Activated T-helper 1 cell treated with anti-CD3 and anti-CD28 coated beads, Interleukin-2, amount 50 U/mL, for 16 hours (primary cell): ENCODE results near the gene GTPBP8.
A peak's percentile ranks its signal among the peaks of the same experiment; 100 is the strongest.
"Not testable (repeated sequence)": the region's sequence is repeated elsewhere in the genome, so short reads cannot be mapped to it uniquely, and the experiment has no call there.

Source experiments
- DNase-seq, 2 donors: peaks; one replicate each; pipeline ENCODE4 v3.0.0-alpha.2; 2020; ENCODE audit warnings: low read depth in 1 of 2, low spot score in 1 of 2

GTPBP8 gene

GRCh38 chr3:112995800-112996199 is 5.0 kb downstream of the GTPBP8 start:
- no peak for DNase-seq

GRCh38 chr3:113000691-113001090 is 9.9 kb downstream of the GTPBP8 start:
- no peak for DNase-seq

GRCh38 chr3:113002037-113002436 is 11.3 kb downstream of the GTPBP8 start:
- DNase-seq = no peak

- no peak for DNase-seq
Observed at GRCh38 chr3:113002679-113003078, 11.9 kb downstream of the GTPBP8 start.

- DNase-seq = no peak
Observed at GRCh38 chr3:113005611-113006010, 14.8 kb downstream of the GTPBP8 start.

- DNase-seq = no peak
Observed at GRCh38 chr3:113006359-113007056, 15.7 kb downstream of the GTPBP8 start.

GRCh38 chr3:113008117-113008516 is 17.3 kb downstream of the GTPBP8 start:
- DNase-seq = no peak

GRCh38 chr3:113013593-113013992 is 22.8 kb downstream of the GTPBP8 start:
- no peak for DNase-seq

- no peak for DNase-seq
Observed at GRCh38 chr3:113018536-113019181, 27.9 kb downstream of the GTPBP8 start.

GRCh38 chr3:113019182-113020137 is 28.7 kb downstream of the GTPBP8 start:
- peak; percentile 60 to 75 for DNase-seq

GRCh38 chr3:113021471-113021870 is 30.7 kb downstream of the GTPBP8 start:
- DNase-seq = no peak

- DNase-seq = no peak
Observed at GRCh38 chr3:113034011-113034410, 43.2 kb downstream of the GTPBP8 start.

- no peak for DNase-seq
Observed at GRCh38 chr3:113035387-113035982, 44.7 kb downstream of the GTPBP8 start.

GRCh38 chr3:113038328-113038727 is 47.5 kb downstream of the GTPBP8 start:
- no peak for DNase-seq

GRCh38 chr3:113039546-113039945 is 48.8 kb downstream of the GTPBP8 start:
- no peak for DNase-seq

GRCh38 chr3:113040231-113040630 is 49.4 kb downstream of the GTPBP8 start:
- DNase-seq = no peak

GRCh38 chr3:113043686-113044085 is 52.9 kb downstream of the GTPBP8 start:
- DNase-seq = no peak

- DNase-seq = not testable (repeated sequence)
Observed at GRCh38 chr3:113046186-113046965, 55.6 kb downstream of the GTPBP8 start.

GRCh38 chr3:113051302-113051711 is 60.5 kb downstream of the GTPBP8 start:
- peak; percentile 69 to 70 for DNase-seq
